NCI-H2081 (cell line): Measurements from ENCODE around the gene RMI1.
"Not testable (repeated sequence)": the region's sequence is repeated elsewhere in the genome, so short reads cannot be mapped to it uniquely, and the experiment has no call there.

Experiments used
- DNase-seq, 2 experiments: peaks; one replicate each; lab custom pipeline; 2025; lab: John Stamatoyannopoulos, UW

RMI1 gene

GRCh38 chr9:84003246-84003645 is 22.6 kb downstream of the RMI1 start:
- DNase-seq: no peak

DNA sequence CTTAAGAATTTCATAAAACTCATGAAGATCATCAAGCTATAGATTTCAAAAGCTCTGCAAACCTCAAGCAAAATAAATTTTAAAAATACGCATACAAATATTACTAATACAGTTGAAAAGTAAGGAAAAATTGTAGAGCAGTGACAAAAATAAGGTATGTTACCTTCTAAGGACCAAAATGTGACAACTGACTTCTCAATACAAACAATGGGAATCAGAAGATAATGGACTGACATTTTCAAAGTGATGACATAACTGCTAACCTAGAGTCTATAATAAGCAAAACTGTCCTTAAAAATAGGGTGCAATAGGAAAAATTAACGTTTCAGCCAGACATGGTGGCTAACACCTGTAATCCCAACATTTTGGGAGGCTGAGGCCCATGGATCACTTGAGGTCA is 27.1 kb downstream of the RMI1 start:
- no peak for DNase-seq

GRCh38 chr9:84024041-84024575 is 43.5 kb downstream of the RMI1 start:
- DNase-seq: no peak

DNA sequence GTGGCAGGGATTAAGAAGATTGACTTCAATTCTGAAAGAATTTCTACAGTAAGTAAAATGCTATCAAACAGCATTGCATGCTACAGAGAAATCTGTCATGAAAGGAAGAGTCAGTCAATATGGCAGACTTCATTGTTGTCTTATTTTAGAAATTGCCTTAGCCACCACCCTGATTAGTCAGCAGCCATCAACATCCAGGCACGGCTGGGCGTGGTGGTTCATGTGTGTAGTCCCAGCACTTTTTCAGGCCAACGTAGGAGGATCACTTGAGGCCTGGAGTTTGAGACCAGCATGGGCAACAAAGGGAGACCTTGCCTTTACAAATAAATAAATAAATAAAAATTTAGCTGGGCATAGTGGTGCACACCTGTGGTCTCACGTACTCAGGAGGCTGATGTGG is 46.6 kb downstream of the RMI1 start:
- no peak for DNase-seq

DNA sequence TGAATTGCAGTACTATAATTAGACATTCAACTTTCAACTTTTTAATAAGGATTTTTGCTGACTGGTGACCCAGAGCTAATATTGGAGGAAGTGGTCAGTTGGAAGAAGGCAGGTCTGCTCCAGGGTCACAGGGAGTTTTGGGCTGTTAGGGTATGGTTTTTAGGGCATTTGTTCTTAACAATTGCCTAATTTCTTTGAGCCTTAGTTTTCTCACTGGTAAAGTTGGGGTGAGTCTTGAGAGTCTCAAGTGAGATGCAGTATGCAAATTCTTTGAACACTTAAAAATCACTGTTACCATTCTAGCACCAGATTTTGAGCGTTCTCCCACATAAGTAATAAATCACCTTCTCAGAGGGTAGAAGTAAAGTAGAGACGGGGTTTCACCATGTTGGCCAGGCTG is 50.9 kb downstream of the RMI1 start:
- no peak for DNase-seq

- not testable (repeated sequence) for DNase-seq
Measured at GRCh38 chr9:84041857-84042256, 61.3 kb downstream of the RMI1 start.

DNA sequence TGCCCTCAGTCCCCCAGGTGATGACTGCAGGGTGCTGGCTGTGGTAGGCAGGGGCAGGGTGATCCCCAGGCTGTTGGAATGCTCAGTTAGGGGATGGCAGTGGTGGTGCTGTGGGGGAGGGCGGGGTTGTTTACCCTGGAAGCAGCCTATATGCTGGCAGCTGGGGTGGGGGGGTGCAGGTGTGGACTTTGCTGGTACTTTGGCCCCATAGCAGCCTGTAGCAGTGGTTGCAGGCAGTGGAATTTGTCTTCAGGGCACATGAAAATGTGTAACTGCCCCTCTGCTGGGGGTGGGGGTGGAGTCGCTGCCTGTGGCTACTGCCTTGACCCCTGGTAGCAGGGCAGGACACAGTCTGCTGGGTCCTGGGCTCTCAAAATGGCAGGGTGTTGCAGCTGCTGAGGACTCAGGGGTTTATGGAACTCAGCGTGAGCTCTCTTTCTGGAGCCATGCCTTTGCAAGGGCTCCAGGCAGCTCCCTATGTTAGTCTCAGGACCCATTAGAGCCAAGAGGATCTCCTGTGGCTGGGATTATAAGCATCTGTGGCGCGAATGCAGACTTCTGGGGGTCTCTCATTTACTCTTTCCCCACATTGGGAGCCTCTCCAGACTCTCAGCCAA is 65.0 kb downstream of the RMI1 start:
- DNase-seq: no peak
